NCI-H2081 (cell line): ENCODE results near the gene SNED1.

Experiments used
- DNase-seq, 2 experiments: peaks; one replicate each; lab custom pipeline; 2025; lab: John Stamatoyannopoulos, UW

Gene SNED1

DNA sequence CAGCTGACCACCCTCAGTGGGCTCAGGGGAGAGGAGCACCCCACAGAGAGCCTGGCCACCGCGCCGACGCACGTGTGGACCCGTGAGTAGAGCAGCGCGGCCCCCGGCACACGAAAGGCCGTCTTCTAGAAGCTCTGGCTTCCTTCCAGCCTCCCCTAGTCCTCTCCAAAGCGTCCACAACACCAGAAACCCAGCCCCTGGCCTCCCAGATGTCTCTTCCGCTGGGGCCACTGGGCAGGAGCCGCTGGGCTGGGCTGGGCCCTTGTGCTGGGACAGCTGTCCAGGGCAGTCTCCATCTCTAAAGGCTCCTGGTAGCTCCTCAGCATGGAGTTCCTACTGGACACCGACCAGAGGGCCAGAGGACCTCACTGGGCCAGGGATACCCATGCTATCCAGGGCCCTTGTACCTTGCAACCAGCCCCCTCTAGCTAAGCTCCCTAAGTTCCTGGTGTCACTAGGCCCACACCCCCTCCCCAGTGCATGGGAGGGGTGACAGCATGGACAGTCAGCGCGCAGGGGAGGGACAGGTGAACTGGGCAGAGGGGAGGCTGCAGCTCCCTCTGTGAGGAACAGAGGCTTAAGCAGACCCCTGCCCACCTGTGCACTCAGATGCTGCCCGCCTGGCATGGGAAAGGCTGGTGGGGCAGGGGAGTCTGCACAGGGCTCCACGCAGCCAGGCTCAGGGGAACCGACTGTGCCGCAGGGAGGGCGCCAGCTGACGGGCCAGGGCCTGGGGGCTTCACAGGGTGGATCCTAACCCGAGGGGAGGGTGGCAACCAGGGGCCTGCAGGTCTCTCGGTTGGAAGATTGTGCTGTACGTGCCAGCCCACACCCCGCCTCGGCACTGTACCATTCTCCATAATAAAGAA lies 70.8 kb downstream of the SNED1 start:
- no peak for DNase-seq

GRCh38 chr2:241069821-241070281 lies 71.4 kb downstream of the SNED1 start:
- DNase-seq = no peak

DNA sequence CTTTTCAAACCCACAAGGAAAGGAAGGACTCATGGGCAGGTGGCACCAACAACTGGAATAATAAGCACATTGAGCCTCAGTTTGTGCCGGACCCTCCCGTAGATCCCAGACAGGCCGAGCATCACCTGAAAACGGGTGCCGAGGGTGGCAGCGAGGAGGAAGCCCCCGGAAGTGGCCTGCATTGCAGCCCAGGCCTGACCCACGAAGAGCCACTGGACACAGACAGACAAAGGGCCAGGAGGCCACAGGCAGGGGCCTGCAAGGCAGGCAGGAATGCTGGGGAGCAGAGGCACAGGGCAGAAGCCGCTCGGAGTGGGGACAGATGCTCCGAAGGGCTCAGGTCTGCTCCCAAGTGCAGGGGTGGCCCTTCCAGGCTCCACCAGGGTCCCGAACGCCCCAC lies 71.9 kb downstream of the SNED1 start:
- no peak for DNase-seq

- no peak for DNase-seq
These were observed 72.6 kb downstream of the SNED1 start for GRCh38 chr2:241070811-241071676.

DNA sequence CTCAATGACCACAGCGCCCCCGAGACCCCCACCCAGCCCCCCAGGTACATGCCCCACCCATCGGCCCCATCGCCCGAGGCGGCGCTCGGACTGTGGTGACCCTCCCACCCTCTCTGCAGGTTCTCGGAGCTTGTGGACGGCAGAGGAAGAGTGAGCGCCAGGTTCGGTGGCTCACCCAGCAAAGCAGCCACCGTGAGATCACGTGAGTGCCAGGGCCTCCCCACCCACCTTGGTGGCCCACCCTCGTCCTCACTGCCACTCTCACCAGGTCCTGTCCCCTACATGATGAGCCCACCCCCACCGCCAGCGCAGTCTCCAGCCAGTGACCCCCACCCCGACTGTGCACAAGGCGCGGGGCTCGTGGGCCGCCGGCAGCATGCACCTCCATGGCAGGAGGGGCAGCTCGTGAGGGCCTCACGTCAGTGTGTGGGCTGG lies 73.3 kb downstream of the SNED1 start:
- no peak for DNase-seq

- no peak for DNase-seq
These were observed 73.7 kb downstream of the SNED1 start for GRCh38 chr2:241072151-241072550.

GRCh38 chr2:241072553-241073165 lies 74.2 kb downstream of the SNED1 start:
- DNase-seq = no peak

DNA sequence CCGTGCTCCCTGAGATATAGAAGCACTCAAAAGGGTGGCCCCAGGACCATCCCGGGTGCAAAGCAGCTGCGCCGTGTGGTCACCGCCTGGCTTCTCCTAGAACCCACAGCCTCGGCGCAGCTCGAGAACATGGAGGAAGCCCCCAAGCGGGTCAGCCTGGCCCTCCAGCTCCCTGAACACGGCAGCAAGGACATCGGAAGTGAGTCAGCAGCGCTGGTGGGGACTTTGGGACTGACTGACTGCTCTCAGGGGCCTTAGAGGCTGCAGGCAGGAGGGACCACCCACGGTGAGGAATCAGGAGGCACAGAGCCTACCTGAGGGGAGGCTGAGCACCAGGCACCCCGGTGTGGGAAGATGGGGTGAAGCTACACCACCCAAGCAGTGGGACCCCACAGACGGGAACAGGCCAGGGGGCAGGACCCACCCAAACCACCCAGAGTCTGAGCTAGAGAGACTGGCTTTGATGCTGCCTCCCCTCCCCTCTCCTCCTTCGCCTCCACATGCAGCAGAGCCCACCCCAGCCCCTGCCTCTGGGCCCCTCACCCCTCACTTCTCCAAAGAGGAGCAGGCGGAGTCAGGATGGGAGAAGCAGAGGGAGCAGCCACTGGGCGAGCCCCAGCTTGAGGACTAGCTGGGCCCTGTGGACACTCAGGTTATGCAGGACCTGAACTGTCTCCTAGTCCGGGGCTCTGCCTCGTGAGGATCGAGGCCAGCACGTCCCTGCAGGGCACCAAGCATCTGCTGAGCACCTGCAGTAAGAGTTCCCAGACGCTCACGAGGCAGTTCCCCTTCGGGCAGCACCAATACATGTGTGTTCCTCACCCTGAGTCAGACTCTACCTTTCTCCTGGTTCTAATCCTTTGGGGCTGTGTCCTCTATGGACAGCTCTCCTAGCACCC lies 75.0 kb downstream of the SNED1 start:
- no peak for DNase-seq

GRCh38 chr2:241074065-241074818 lies 75.8 kb downstream of the SNED1 start:
- DNase-seq = no peak

GRCh38 chr2:241074901-241075540 lies 76.6 kb downstream of the SNED1 start:
- no peak for DNase-seq

GRCh38 chr2:241080405-241081189 lies 82.2 kb downstream of the SNED1 start:
- no peak for DNase-seq

DNA sequence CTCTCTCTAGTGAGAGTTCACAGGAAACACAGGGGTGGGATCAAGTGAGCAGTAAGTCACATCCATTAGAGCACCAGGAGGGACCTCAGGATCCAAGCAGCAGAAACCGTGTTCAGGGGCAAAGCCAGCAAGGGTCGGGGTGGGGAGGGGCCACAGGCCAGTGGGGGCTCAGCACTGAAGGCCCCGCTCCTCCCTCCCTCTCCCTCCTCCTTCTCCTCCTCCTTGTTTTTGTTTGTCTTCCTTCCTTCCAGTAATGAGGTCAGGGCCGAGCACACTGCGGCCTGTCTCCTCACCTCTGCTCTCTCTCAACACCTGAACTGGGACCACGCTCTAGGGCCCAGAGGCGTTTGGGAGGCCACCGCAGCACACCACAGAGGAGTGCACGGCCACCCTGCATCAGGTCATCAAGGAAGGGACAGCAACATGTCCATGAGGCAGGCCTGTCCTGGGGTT lies 82.8 kb downstream of the SNED1 start:
- no peak for DNase-seq

DNA sequence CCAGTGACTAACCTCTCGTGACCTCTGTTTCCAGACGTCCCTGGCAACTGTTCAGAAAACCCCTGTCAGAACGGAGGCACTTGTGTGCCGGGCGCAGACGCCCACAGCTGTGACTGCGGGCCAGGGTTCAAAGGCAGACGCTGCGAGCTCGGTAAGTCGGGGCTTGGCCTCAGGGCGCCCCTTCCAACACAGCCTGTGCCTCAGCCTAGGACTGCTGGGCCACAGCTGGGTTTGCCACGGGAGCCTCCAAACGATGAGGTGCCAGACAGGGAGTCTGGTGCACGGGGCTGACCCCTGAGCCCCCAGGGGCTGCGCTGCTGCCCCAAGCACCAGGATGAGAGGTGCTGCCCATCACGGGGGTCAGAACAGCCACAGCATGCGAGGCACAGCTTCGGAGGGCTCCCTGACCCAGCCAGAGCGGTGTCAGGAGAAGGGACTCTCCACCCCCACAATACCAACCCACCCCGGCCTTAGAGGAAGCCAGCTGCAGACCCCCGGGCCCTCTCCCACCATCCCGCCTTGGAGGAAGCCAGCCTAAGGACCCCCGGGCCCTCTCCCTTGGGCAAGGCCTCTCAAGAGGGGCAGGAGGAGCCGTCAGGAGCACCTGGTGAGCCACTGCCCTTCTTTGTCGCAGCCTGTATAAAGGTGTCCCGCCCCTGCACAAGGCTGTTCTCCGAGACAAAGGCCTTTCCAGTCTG lies 83.4 kb downstream of the SNED1 start:
- DNase-seq = no peak

- no peak for DNase-seq
These were observed 84.1 kb downstream of the SNED1 start for GRCh38 chr2:241082341-241083090.

- DNase-seq = no peak
These were observed 84.6 kb downstream of the SNED1 start for GRCh38 chr2:241083091-241083415.

GRCh38 chr2:241084856-241085444 lies 86.5 kb downstream of the SNED1 start:
- DNase-seq = no peak

DNA sequence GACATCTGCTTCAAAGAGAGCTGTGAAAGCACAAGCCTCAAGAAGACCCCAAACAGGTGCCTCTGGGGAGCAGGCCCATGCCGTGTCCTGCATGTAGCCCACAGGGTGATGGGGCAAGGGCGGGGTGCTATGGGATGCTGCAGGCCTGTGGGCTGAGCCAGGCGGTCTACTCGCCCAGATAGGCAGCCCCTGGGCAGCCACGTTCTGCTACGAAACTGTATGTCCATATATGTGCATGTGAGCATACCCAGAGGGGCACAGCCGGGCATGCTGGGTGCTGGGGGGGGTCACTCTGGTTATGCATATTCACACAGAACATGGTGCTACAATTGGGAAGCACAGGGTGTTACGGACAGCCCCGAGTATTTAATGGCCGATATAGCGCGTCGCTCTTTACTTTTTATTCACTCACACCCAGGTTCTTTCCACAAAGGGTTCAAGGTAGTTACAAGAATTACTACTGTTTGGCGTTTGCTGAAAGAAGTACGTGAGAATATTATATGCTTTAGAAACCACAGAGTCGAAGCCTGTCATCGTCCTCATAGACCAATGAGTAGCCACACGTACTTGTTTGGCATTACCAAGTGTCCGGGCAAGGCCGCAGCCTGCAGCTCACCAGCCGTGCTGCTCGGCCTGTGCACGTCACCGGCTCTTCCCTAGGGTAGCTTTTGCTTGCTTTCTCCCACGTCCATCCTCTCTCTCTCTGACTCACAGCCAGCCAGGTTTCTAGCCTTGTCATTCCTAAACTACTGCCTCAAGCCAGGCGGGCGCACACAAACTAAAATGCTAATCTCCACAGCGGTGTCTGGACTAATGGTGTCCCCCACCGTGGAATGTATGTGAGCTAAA lies 89.2 kb downstream of the SNED1 start:
- no peak for DNase-seq
